Mesenchymal stem cell (in vitro differentiated cells and primary cell): ENCODE data around the gene CBR3.

Experiments
- DNase-seq: peaks from one replicate; pipeline ENCODE4 v3.0.0-alpha.2; 2013
- H2AFZ ChIP-seq: one replicate; pipeline ENCODE4 v1.6.1; 2013; ENCODE audit warnings: low read depth, mild to moderate bottlenecking, control low read depth, inconsistent platforms, low read length, moderate library complexity
- H2AK5ac ChIP-seq: 2 replicates; pipeline ENCODE4 v1.6.1; 2013; ENCODE audit warnings: low read length, moderate library complexity, mild to moderate bottlenecking, inconsistent platforms; ENCODE audit not compliant: severe bottlenecking
- H2BK120ac ChIP-seq: one replicate; pipeline ENCODE4 v1.6.1; 2013; ENCODE audit warnings: low read depth, mild to moderate bottlenecking, inconsistent platforms, low read length, moderate library complexity
- H2BK12ac ChIP-seq, 2 experiments: one replicate each; pipeline ENCODE4 v1.6.1; 2013; ENCODE audit warnings: inconsistent platforms in 2 of 2, low read length in 2 of 2, mild to moderate bottlenecking in 2 of 2, moderate library complexity in 2 of 2, control low read depth in 1 of 2
- H2BK15ac ChIP-seq: one replicate; pipeline ENCODE4 v1.6.1; 2013; ENCODE audit warnings: mild to moderate bottlenecking, low read depth, inconsistent platforms; ENCODE audit not compliant: poor library complexity, severe bottlenecking
- H2BK5ac ChIP-seq: 2 replicates; pipeline ENCODE4 v1.6.1; 2013; ENCODE audit warnings: low read depth, mild to moderate bottlenecking, low read length, control low read depth, inconsistent platforms; ENCODE audit not compliant: poor library complexity, severe bottlenecking
- H3K14ac ChIP-seq, 2 experiments: one replicate each; pipeline ENCODE4 v1.6.1; 2013; ENCODE audit warnings: inconsistent platforms in 2 of 2, low read length in 2 of 2, control low read depth in 1 of 2, mild to moderate bottlenecking in 1 of 2, moderate library complexity in 1 of 2
- H3K18ac ChIP-seq, 2 experiments: one replicate each; pipeline ENCODE4 v1.6.1; 2013; ENCODE audit warnings: inconsistent platforms in 2 of 2, low read length in 2 of 2, control low read depth in 1 of 2, low read depth in 1 of 2, mild to moderate bottlenecking in 1 of 2
- H3K23ac ChIP-seq, 2 experiments: one replicate each; pipeline ENCODE4 v1.6.1; 2013; ENCODE audit warnings: inconsistent platforms in 2 of 2, low read length in 2 of 2, mild to moderate bottlenecking in 2 of 2, moderate library complexity in 2 of 2, control low read depth in 1 of 2
- H3K27ac ChIP-seq: 2 replicates; pipeline ENCODE4 v1.5.1; 2013; ENCODE audit warnings: mild to moderate bottlenecking, moderate library complexity, low read length, control low read depth, inconsistent platforms; ENCODE audit not compliant: poor library complexity, severe bottlenecking
- H3K27me3 ChIP-seq, 2 experiments: 2 replicates each; pipeline versions ENCODE4 v1.6.1 to v1.7.0; 2013; ENCODE audit warnings: low read length in 2 of 2, mild to moderate bottlenecking in 2 of 2, moderate library complexity in 2 of 2, control low read depth in 1 of 2, inconsistent platforms in 1 of 2; ENCODE audit not compliant: control insufficient read depth in 1 of 2, insufficient read depth in 1 of 2
- H3K36me3 ChIP-seq, 2 experiments: 2 replicates each; pipeline versions ENCODE4 v1.6.1 to v1.7.0; 2013; ENCODE audit warnings: low read length in 2 of 2, control low read depth in 1 of 2, inconsistent platforms in 1 of 2, low read depth in 1 of 2, mild to moderate bottlenecking in 1 of 2; ENCODE audit not compliant: insufficient read depth in 2 of 2, control insufficient read depth in 1 of 2
- H3K4ac ChIP-seq, 2 experiments: one replicate each; pipeline ENCODE4 v1.6.1; 2013; ENCODE audit warnings: inconsistent platforms in 2 of 2, low read length in 2 of 2, mild to moderate bottlenecking in 2 of 2, moderate library complexity in 2 of 2, control low read depth in 1 of 2, low read depth in 1 of 2
- H3K4me1 ChIP-seq: 2 replicates; pipeline ENCODE4 v1.6.1; 2013; ENCODE audit warnings: low read depth, low read length, control low read depth; ENCODE audit not compliant: control insufficient read depth, insufficient read depth
- H3K4me2 ChIP-seq: 2 replicates; pipeline ENCODE4 v1.6.1; 2013; ENCODE audit warnings: low read length, mild to moderate bottlenecking, inconsistent platforms; ENCODE audit not compliant: poor library complexity, severe bottlenecking
- H3K4me3 ChIP-seq, 2 experiments: 2 replicates each; pipeline versions ENCODE4 v1.5.1 to v1.7.0; 2013; ENCODE audit warnings: low read length in 2 of 2, mild to moderate bottlenecking in 2 of 2, control low read depth in 1 of 2, low read depth in 1 of 2; ENCODE audit not compliant: insufficient read depth in 1 of 2
- H3K79me1 ChIP-seq: replicated peaks from 2 replicates; pipeline ENCODE4 v1.6.1; 2013; ENCODE audit warnings: mild to moderate bottlenecking, control low read depth, low read length, inconsistent platforms; ENCODE audit not compliant: poor library complexity, severe bottlenecking
- H3K9ac ChIP-seq: 2 replicates; pipeline ENCODE4 v1.7.0; 2013; ENCODE audit warnings: mild to moderate bottlenecking, low read length, moderate library complexity
- H3K9me3 ChIP-seq: 2 replicates; pipeline ENCODE4 v1.7.0; 2013; ENCODE audit warnings: mild to moderate bottlenecking, low read length; ENCODE audit not compliant: control insufficient read depth
- H4K8ac ChIP-seq: one replicate; pipeline ENCODE4 v1.6.1; 2013; ENCODE audit warnings: inconsistent platforms, mild to moderate bottlenecking, low read length, moderate library complexity
- H4K91ac ChIP-seq: one replicate; pipeline ENCODE4 v1.6.1; 2013; ENCODE audit warnings: mild to moderate bottlenecking, low read length, inconsistent platforms
- WGBS: methylation state at CpG from one replicate; pipeline ENCODE4 v1.1.7; 2013; ENCODE audit warnings: mixed read lengths; 5-methylcytosine and 5-hydroxymethylcytosine counted together

Gene CBR3

DNA sequence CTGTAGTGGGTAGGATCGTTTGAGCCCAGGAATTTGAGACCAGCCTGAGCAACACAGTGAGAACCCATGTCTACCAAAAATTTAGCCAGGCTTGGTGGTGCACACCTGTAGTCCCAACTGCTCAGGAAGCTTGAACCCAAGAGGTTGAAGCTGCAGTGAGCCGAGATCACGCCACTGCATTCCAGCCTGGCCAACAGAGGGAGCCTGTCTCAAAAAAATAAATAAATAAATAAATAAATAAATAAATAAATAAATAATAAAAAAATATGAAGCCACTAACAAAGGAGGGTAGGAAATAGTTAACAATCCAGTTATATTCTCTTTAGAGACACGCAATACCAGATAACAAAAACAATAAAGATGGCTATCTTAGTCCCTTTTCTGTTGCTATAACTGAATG is 11.9 kb upstream of the CBR3 start:
- no peak for DNase-seq
- no peaks in the 10 kb centered on the region for H3K79me1 ChIP-seq
- no peak overlapping the region for H3K23ac ChIP-seq
- no peak overlapping the region for H2BK5ac ChIP-seq
- H4K91ac ChIP-seq = no peak overlapping the region
- no peaks in the 10 kb centered on the region for H3K27me3 ChIP-seq
- H3K4me1 ChIP-seq = peaks cover 3% of the 10 kb centered on the region
- H3K14ac ChIP-seq = no peak overlapping the region
- WGBS = 55% methylated on average over 1 of the region's 4 CpGs
- no peak overlapping the region for H3K4me2 ChIP-seq
- no peak overlapping the region for H3K18ac ChIP-seq
- H4K8ac ChIP-seq = no peak overlapping the region
- no peak overlapping the region for H3K4ac ChIP-seq
- no peak overlapping the region for H3K9ac ChIP-seq
- no peak overlapping the region for H2AK5ac ChIP-seq
- no peak overlapping the region for H3K4me3 ChIP-seq
- no peaks in the 10 kb centered on the region for H3K36me3 ChIP-seq
- no peak overlapping the region for H2BK120ac ChIP-seq
- H2BK12ac ChIP-seq = no peak overlapping the region
- no peaks in the 10 kb centered on the region for H3K9me3 ChIP-seq
- no peak overlapping the region for H2BK15ac ChIP-seq
- no peak overlapping the region for H2AFZ ChIP-seq
- no peak overlapping the region for H3K27ac ChIP-seq

DNA sequence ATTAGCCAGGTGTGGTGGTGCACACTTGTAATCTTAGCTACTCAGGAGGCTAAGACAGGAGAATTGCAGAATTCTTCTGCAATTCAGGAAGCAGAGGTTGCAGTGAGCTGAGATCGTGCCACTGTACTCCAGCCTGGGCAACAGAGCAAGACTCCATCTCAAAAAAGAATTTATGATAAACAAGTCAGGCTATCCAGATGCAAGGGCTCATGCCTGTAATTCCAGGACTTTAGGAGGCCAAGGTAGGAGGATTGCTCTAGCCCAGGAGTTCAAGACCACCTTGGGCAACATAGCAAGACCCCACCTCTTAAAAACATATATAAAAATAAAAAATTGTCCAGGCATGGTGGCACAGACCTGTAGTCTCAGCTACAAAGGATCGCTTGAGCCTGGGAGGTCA is 10.5 kb upstream of the CBR3 start:
- Histone ChIP-seq H3K18ac (no peak overlapping the region), H3K36me3 (no peaks in the 10 kb centered on the region), H3K4me1 (peaks cover 3% of the 10 kb centered on the region), H3K79me1 (no peaks in the 10 kb centered on the region), H2BK15ac (no peak overlapping the region), H3K27ac (no peak overlapping the region), H3K4ac (no peak overlapping the region), H2AK5ac (no peak overlapping the region), H3K27me3 (no peaks in the 10 kb centered on the region), H3K9ac (no peak overlapping the region), H3K4me2 (no peak overlapping the region), H2AFZ (no peak overlapping the region), H4K91ac (no peak overlapping the region), H4K8ac (no peak overlapping the region), H3K4me3 (no peak overlapping the region), H3K23ac (no peak overlapping the region), H3K14ac (no peak overlapping the region), H2BK120ac (no peak overlapping the region), H2BK5ac (no peak overlapping the region), H2BK12ac (no peak overlapping the region), H3K9me3 (no peaks in the 10 kb centered on the region)
- WGBS = 95% methylated on average over 2 of the region's 2 CpGs
- DNase-seq = no peak

DNA sequence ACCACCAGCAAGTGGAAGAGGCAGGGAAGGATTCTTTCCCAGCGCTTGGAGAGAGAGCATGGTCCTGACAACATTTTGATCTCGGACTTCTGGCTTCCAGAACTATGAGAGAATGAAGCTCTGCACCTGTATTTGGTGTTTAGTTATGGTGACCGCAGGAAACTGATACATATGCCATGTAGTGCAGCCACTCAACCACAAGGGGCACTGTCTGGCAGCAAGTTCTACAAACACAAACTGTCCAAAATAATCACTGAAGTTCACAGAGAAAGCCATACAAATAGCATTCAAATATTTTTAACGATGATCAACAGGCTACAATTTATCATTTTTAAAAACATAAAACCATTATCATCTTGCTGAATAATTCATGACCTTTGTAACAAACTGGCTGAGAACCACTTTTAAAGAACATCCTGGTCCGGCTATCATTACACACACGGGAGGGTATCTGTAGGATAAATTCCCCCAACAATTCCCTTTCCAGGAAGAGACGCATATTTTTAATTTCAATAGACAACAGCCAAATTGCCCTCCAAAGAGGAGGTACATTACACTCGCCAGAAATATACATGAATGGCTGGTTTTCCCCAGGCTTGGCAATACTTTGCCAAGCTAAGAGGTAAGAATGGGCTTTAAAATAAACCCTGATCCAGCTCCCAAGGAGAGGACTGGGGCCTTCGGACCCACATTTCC is 9.2 kb upstream of the CBR3 start:
- Histone ChIP-seq H4K8ac (no peak overlapping the region), H3K27ac (no peak overlapping the region)
- 54% methylated on average over 9 of the region's 9 CpGs for WGBS

DNA sequence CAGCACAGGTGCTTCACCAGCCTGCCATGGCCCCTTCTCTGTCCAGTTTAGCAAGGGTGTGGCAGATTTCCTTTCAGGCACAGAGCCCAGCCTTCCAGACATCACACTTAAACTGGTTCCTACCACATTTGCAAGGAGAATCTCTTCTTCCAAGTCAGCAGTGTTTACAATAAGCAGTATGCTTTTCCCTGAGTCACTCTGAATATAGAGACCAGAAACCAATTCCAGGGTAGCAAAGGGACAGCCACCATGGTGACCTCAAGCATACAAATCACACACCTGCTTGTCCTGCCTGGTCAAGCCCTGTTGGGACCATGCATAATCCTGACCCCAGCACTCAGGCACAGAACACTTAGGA is 8.7 kb upstream of the CBR3 start:
- H3K4me3 ChIP-seq = no peak overlapping the region
- no peak overlapping the region for H3K4me2 ChIP-seq
- H3K9me3 ChIP-seq = no peaks in the 10 kb centered on the region
- H4K8ac ChIP-seq = no peak overlapping the region
- H3K36me3 ChIP-seq = no peaks in the 10 kb centered on the region
- H3K4ac ChIP-seq = no peak overlapping the region
- no peaks in the 10 kb centered on the region for H3K79me1 ChIP-seq
- H3K27ac ChIP-seq = no peak overlapping the region
- no peak overlapping the region for H4K91ac ChIP-seq
- no peak overlapping the region for H2BK15ac ChIP-seq
- no peak overlapping the region for H3K14ac ChIP-seq
- H2AK5ac ChIP-seq = no peak overlapping the region
- H3K27me3 ChIP-seq = no peaks in the 10 kb centered on the region
- no peak overlapping the region for H2BK5ac ChIP-seq
- no peak overlapping the region for H3K9ac ChIP-seq
- no peak overlapping the region for H2AFZ ChIP-seq
- no peak overlapping the region for H3K18ac ChIP-seq
- DNase-seq = peak; percentile 18
- H2BK12ac ChIP-seq = no peak overlapping the region
- H2BK120ac ChIP-seq = no peak overlapping the region
- H3K23ac ChIP-seq = no peak overlapping the region
- H3K4me1 ChIP-seq = peaks cover 4% of the 10 kb centered on the region

More for the DNA sequence above, 9.2 kb upstream of the CBR3 start:
- Histone ChIP-seq H3K23ac (no peak overlapping the region), H3K14ac (no peak overlapping the region), H3K4ac (no peak overlapping the region), H3K9ac (no peak overlapping the region), H3K36me3 (no peaks in the 10 kb centered on the region), H2BK12ac (no peak overlapping the region), H2AK5ac (no peak overlapping the region), H3K4me2 (no peak overlapping the region), H4K91ac (no peak overlapping the region), H2AFZ (no peak overlapping the region), H2BK15ac (no peak overlapping the region), H3K4me3 (no peak overlapping the region), H2BK120ac (no peak overlapping the region), H3K9me3 (no peaks in the 10 kb centered on the region), H3K27me3 (no peaks in the 10 kb centered on the region), H3K18ac (no peak overlapping the region), H3K4me1 (peaks cover 4% of the 10 kb centered on the region), H2BK5ac (no peak overlapping the region), H3K79me1 (no peaks in the 10 kb centered on the region)
- peak; percentile 54 for DNase-seq
